ENCODE measurements around the gene MAPK8. TPM values are rescaled to one million over a fixed set of nuclear protein-coding genes. Genes with fewer than 3 reads are reported as not detected.

The MAPK8 gene
- total RNA-seq, 1 donor from 2014 or later = 53.7 TPM

- Mint-ChIP-seq H3K9me3 (ENCODE audit: unreplicated experiment) (no peaks in the 10 kb centered on the region), H3K4me3 (ENCODE audit: unreplicated experiment) (no peak overlapping the region), H3K27ac (ENCODE audit: unreplicated experiment) (no peak overlapping the region), H3K36me3 (ENCODE audit: low read depth, unreplicated experiment) (no peaks in the 10 kb centered on the region), H3K4me1 (ENCODE audit: unreplicated experiment) (no peaks in the 10 kb centered on the region), H3K27me3 (ENCODE audit: unreplicated experiment) (no peaks in the 10 kb centered on the region)
- TF ChIP-seq CTCF (IDR thresholded peaks at IDR 0.05; ENCODE audit: unreplicated experiment) = no peak
- DNase-seq (ENCODE audit: low spot score) = no peak
Observed at GRCh38 chr10:48317321-48317990, 11.0 kb downstream of the MAPK8 start.

- Mint-ChIP-seq H3K4me3 (ENCODE audit: unreplicated experiment) (no peak overlapping the region), H3K36me3 (ENCODE audit: low read depth, unreplicated experiment) (no peaks in the 10 kb centered on the region), H3K9me3 (ENCODE audit: unreplicated experiment) (no peaks in the 10 kb centered on the region), H3K27ac (ENCODE audit: unreplicated experiment) (no peak overlapping the region), H3K27me3 (ENCODE audit: unreplicated experiment) (no peaks in the 10 kb centered on the region), H3K4me1 (ENCODE audit: unreplicated experiment) (peaks cover 5% of the 10 kb centered on the region)
- no peak for TF ChIP-seq CTCF (IDR thresholded peaks at IDR 0.05; ENCODE audit: unreplicated experiment)
- no peak for DNase-seq (ENCODE audit: low spot score)
Observed at GRCh38 chr10:48322017-48322416, 15.5 kb downstream of the MAPK8 start.

GRCh38 chr10:48324580-48324979, 18.1 kb downstream of the MAPK8 start:
- DNase-seq (ENCODE audit: low spot score) = no peak
- no peaks in the 10 kb centered on the region for H3K27me3 Mint-ChIP-seq (ENCODE audit: unreplicated experiment)
- TF ChIP-seq CTCF (IDR thresholded peaks at IDR 0.05; ENCODE audit: unreplicated experiment) = no peak
- H3K27ac Mint-ChIP-seq (ENCODE audit: unreplicated experiment) = no peak overlapping the region
- H3K4me1 Mint-ChIP-seq (ENCODE audit: unreplicated experiment) = peaks cover 6% of the 10 kb centered on the region
- H3K36me3 Mint-ChIP-seq (ENCODE audit: low read depth, unreplicated experiment) = no peaks in the 10 kb centered on the region
- no peak overlapping the region for H3K4me3 Mint-ChIP-seq (ENCODE audit: unreplicated experiment)
- no peaks in the 10 kb centered on the region for H3K9me3 Mint-ChIP-seq (ENCODE audit: unreplicated experiment)

GRCh38 chr10:48330269-48330668, 23.8 kb downstream of the MAPK8 start:
- H3K9me3 Mint-ChIP-seq (ENCODE audit: unreplicated experiment) = peaks cover 5% of the 10 kb centered on the region
- peaks cover 4% of the 10 kb centered on the region for H3K4me1 Mint-ChIP-seq (ENCODE audit: unreplicated experiment)
- peaks cover 20% of the 10 kb centered on the region for H3K36me3 Mint-ChIP-seq (ENCODE audit: low read depth, unreplicated experiment)
- no peak for TF ChIP-seq CTCF (IDR thresholded peaks at IDR 0.05; ENCODE audit: unreplicated experiment)
- DNase-seq (ENCODE audit: low spot score) = no peak
- H3K27me3 Mint-ChIP-seq (ENCODE audit: unreplicated experiment) = no peaks in the 10 kb centered on the region
- no peak overlapping the region for H3K4me3 Mint-ChIP-seq (ENCODE audit: unreplicated experiment)
- H3K27ac Mint-ChIP-seq (ENCODE audit: unreplicated experiment) = no peak overlapping the region

- no peaks in the 10 kb centered on the region for H3K27me3 Mint-ChIP-seq (ENCODE audit: unreplicated experiment)
- peaks cover 5% of the 10 kb centered on the region for H3K9me3 Mint-ChIP-seq (ENCODE audit: unreplicated experiment)
- H3K36me3 Mint-ChIP-seq (ENCODE audit: low read depth, unreplicated experiment) = peaks cover 20% of the 10 kb centered on the region
- no peak for TF ChIP-seq CTCF (IDR thresholded peaks at IDR 0.05; ENCODE audit: unreplicated experiment)
- no peak for DNase-seq (ENCODE audit: low spot score)
- H3K4me1 Mint-ChIP-seq (ENCODE audit: unreplicated experiment) = peaks cover 3% of the 10 kb centered on the region
- H3K27ac Mint-ChIP-seq (ENCODE audit: unreplicated experiment) = no peak overlapping the region
- H3K4me3 Mint-ChIP-seq (ENCODE audit: unreplicated experiment) = no peak overlapping the region
Observed at GRCh38 chr10:48331436-48331835, 25.0 kb downstream of the MAPK8 start.

All from endothelial cell (in vitro differentiated cells).